NCI-H774 (cell line): Measurements from ENCODE around the gene ALMS1.
"Not testable (repeated sequence)": the region's sequence is repeated elsewhere in the genome, so short reads cannot be mapped to it uniquely, and the experiment has no call there.

Experiments used
- DNase-seq: peaks from one replicate; lab custom pipeline; 2025; lab: John Stamatoyannopoulos, UW

Gene ALMS1

GRCh38 chr2:73614105-73614504, 228.5 kb downstream of the ALMS1 start:
- no peak for DNase-seq

GRCh38 chr2:73614997-73615396, 229.4 kb downstream of the ALMS1 start:
- no peak for DNase-seq

- DNase-seq = not testable (repeated sequence)
Measured at GRCh38 chr2:73619925-73620324, 234.3 kb downstream of the ALMS1 start.

GRCh38 chr2:73624036-73624435, 238.4 kb downstream of the ALMS1 start:
- DNase-seq = not testable (repeated sequence)

- DNase-seq = not testable (repeated sequence)
Measured at GRCh38 chr2:73624625-73625024, 239.0 kb downstream of the ALMS1 start.

GRCh38 chr2:73626237-73626636, 240.6 kb downstream of the ALMS1 start:
- DNase-seq = not testable (repeated sequence)

GRCh38 chr2:73628493-73628892, 242.9 kb downstream of the ALMS1 start:
- not testable (repeated sequence) for DNase-seq

GRCh38 chr2:73630662-73631266, 245.1 kb downstream of the ALMS1 start:
- not testable (repeated sequence) for DNase-seq

- DNase-seq = not testable (repeated sequence)
Measured at GRCh38 chr2:73636977-73637376, 251.3 kb downstream of the ALMS1 start.

GRCh38 chr2:73638429-73638828, 252.8 kb downstream of the ALMS1 start:
- DNase-seq = no peak

- no peak for DNase-seq
Measured at GRCh38 chr2:73640511-73640911, 254.9 kb downstream of the ALMS1 start.

- DNase-seq = no peak
Measured at GRCh38 chr2:73640946-73641766, 255.5 kb downstream of the ALMS1 start.

GRCh38 chr2:73641767-73642062, 256.1 kb downstream of the ALMS1 start:
- no peak for DNase-seq

GRCh38 chr2:73642338-73643018, 256.8 kb downstream of the ALMS1 start, which contains the start of gene NAT8:
Gene NAT8, minus strand, starts transcription at chr2:73642422. Its CDS starts 794 bp downstream, at chr2:73641628.
- no peak for DNase-seq

- DNase-seq = not testable (repeated sequence)
Measured at GRCh38 chr2:73647690-73648089, 262.1 kb downstream of the ALMS1 start.

GRCh38 chr2:73651591-73652230, 266.1 kb downstream of the ALMS1 start:
- DNase-seq = no peak

- no peak for DNase-seq
Measured at GRCh38 chr2:73652348-73652747, 266.7 kb downstream of the ALMS1 start.

- no peak for DNase-seq
Measured at GRCh38 chr2:73654175-73654574, 268.5 kb downstream of the ALMS1 start.
